Osteocyte (in vitro differentiated cells): Measurements from ENCODE around the gene TIGAR. TPM values are rescaled to one million over a fixed set of nuclear protein-coding genes. Genes with fewer than 3 reads are reported as not detected.

Experiments
- DNase-seq: peaks from one replicate; pipeline ENCODE4 v3.0.0; 2021; ENCODE audit warnings: mixed read lengths; ENCODE audit not compliant: unreplicated experiment; ENCODE audit errors: extremely low spot score
- H3K27ac Mint-ChIP-seq: one replicate; pipeline ENCODE4 v1.8.0; 2021; ENCODE audit warnings: mild to moderate bottlenecking, mixed read lengths; ENCODE audit not compliant: unreplicated experiment
- H3K27me3 Mint-ChIP-seq: one replicate; pipeline ENCODE4 v1.8.0; 2021; ENCODE audit warnings: mixed read lengths; ENCODE audit not compliant: unreplicated experiment
- H3K36me3 Mint-ChIP-seq: one replicate; pipeline ENCODE4 v1.8.0; 2021; ENCODE audit warnings: mixed read lengths; ENCODE audit not compliant: unreplicated experiment
- H3K4me1 Mint-ChIP-seq: one replicate; pipeline ENCODE4 v1.8.0; 2021; ENCODE audit warnings: mixed read lengths; ENCODE audit not compliant: unreplicated experiment
- H3K4me3 Mint-ChIP-seq: one replicate; pipeline ENCODE4 v1.8.0; 2021; ENCODE audit warnings: mild to moderate bottlenecking, moderate library complexity, mixed read lengths; ENCODE audit not compliant: unreplicated experiment
- H3K9me3 Mint-ChIP-seq: one replicate; pipeline ENCODE4 v1.8.0; 2021; ENCODE audit warnings: mixed read lengths; ENCODE audit not compliant: unreplicated experiment
- total RNA-seq: library from RNA; stranded (reverse); gene quantifications from 2 replicates; pipeline ENCODE4 v1.2.1, GENCODE V29; 2021
- TF ChIP-seq, protein P1 (sequence below): fragments of 200-600 bp; sonication (generic); IDR thresholded peaks from 2 replicates; pipeline ENCODE4 v1.5.0; 2021; ENCODE audit warnings: antibody characterized with exemption, mild to moderate bottlenecking, moderate library complexity

Gene TIGAR
- total RNA-seq, 1 donor from 2014 or later: 16.6 TPM

DNA sequence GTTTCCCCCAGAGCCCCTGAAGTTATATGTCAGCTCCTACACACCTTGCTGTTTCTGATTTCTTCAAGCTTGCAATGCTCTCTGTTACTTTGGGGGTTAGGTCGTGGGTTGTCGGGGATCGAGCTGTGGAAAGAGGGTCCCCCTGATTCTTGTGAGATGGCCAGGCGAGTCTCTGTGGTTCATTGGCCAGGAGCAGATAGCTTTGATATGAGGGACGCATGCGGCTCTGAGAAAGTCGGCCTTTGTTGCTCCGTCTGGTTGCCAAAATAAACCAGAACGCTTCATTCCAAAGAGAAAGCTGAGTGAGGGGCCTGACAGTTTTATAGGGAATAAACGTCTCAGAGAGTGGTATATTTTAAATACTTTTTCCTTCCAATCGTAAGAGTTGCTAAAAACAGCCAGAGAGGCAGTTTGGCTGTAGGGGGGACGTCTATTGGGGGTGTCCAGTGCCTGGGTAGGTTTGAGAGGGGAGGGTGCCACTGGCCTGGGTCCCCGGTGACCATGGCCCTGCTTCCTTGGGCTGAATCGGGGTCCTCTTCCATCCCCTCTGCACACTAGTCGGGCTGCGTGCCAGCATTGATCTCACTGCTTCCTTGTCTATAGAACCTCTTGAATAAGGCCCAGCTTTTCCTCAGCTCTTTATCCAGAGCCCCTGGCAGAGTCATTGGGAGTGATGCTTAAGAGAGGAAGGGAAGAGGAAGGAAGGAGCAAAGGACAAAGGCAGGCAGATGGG, 28.5 kb upstream of the TIGAR start:
- H3K4me3 Mint-ChIP-seq: no peak overlapping the region
- no peak for DNase-seq
- peaks cover 21% of the 10 kb centered on the region for H3K27me3 Mint-ChIP-seq
- no peaks in the 10 kb centered on the region for H3K4me1 Mint-ChIP-seq
- H3K9me3 Mint-ChIP-seq: no peaks in the 10 kb centered on the region
- TF ChIP-seq, protein P1, sequence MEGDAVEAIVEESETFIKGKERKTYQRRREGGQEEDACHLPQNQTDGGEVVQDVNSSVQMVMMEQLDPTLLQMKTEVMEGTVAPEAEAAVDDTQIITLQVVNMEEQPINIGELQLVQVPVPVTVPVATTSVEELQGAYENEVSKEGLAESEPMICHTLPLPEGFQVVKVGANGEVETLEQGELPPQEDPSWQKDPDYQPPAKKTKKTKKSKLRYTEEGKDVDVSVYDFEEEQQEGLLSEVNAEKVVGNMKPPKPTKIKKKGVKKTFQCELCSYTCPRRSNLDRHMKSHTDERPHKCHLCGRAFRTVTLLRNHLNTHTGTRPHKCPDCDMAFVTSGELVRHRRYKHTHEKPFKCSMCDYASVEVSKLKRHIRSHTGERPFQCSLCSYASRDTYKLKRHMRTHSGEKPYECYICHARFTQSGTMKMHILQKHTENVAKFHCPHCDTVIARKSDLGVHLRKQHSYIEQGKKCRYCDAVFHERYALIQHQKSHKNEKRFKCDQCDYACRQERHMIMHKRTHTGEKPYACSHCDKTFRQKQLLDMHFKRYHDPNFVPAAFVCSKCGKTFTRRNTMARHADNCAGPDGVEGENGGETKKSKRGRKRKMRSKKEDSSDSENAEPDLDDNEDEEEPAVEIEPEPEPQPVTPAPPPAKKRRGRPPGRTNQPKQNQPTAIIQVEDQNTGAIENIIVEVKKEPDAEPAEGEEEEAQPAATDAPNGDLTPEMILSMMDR: no peak
- no peak overlapping the region for H3K27ac Mint-ChIP-seq
- H3K36me3 Mint-ChIP-seq: no peaks in the 10 kb centered on the region

- Mint-ChIP-seq H3K4me3 (no peak overlapping the region), H3K36me3 (no peaks in the 10 kb centered on the region), H3K9me3 (no peaks in the 10 kb centered on the region), H3K4me1 (no peaks in the 10 kb centered on the region), H3K27ac (no peak overlapping the region), H3K27me3 (peaks cover 21% of the 10 kb centered on the region)
- no peak for DNase-seq
- TF ChIP-seq, protein P1: no peak
These were observed 27.6 kb upstream of the TIGAR start for GRCh38 chr12:4293299-4293965.

- Mint-ChIP-seq H3K36me3 (no peaks in the 10 kb centered on the region), H3K27me3 (peaks cover 21% of the 10 kb centered on the region), H3K4me3 (no peak overlapping the region), H3K4me1 (no peaks in the 10 kb centered on the region), H3K9me3 (no peaks in the 10 kb centered on the region), H3K27ac (no peak overlapping the region)
- TF ChIP-seq, protein P1: no peak
- DNase-seq: no peak
These were observed 27.0 kb upstream of the TIGAR start for GRCh38 chr12:4293966-4294505.

DNA sequence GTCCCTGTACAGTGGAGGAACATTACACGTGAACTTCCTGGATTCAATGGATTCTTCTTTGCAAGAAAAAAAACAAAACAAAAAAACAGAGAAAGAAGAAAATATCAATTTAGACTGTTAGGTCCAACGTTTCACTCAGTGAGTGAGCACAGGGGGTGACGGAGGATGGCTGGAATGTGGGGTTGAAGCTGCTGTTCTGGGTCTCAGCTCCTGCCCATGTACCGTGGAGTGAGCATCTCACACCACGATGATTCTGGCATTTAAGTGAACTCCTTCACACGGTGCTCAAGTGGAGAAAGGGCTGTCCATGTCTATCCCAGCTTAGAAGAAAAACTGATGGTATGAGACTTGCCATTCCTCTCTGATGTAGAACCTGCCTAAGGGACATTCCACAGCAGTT, 24.3 kb upstream of the TIGAR start:
- Mint-ChIP-seq H3K36me3 (no peaks in the 10 kb centered on the region), H3K27ac (no peak overlapping the region), H3K9me3 (no peaks in the 10 kb centered on the region), H3K4me1 (no peaks in the 10 kb centered on the region), H3K27me3 (peaks cover 25% of the 10 kb centered on the region), H3K4me3 (no peak overlapping the region)
- TF ChIP-seq, protein P1: no peak
- no peak for DNase-seq

DNA sequence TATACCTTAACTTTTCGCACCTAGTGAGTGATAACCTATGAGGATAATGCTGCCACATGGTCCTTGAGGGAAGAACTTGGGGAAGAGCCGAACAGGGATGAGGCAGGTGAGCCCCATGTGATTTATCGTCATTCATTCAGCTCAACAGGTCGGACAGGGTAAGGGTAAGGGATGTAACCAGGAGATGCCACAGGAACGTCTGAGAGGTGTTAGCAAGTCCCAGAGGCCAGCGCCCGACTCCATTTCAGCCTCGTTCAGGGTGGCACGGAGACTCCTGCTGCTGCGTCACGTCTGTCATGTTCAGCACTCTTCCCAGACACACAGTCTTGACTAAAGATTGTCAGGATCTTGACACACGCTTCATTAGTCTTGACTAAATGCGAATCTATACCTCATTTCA, 23.4 kb upstream of the TIGAR start:
- Mint-ChIP-seq H3K9me3 (no peaks in the 10 kb centered on the region), H3K36me3 (no peaks in the 10 kb centered on the region), H3K4me3 (no peak overlapping the region), H3K27me3 (peaks cover 26% of the 10 kb centered on the region), H3K27ac (no peak overlapping the region), H3K4me1 (no peaks in the 10 kb centered on the region)
- no peak for DNase-seq
- TF ChIP-seq, protein P1: no peak
